Activated T-helper 1 cell treated with anti-CD3 and anti-CD28 coated beads, Interleukin-12 subunit alpha, Interleukin-12 subunit beta, Interleukin-2, Interleukin-4 antibody, amounts not matched to agents 30 ng/mL and 10 ng/mL and 1 ng/mL, durations not matched to agents 14 hours and 24 hours and 36 hours (primary cell): ENCODE data around the gene ARAP1. TPM values are rescaled to one million over a fixed set of nuclear protein-coding genes. Genes with fewer than 3 reads are reported as not detected.
A peak's percentile ranks its signal among the peaks of the same experiment; 100 is the strongest.

ENCODE experiments used
- DNase-seq: peaks from one replicate; pipeline ENCODE4 v3.0.0; 2021; ENCODE audit warnings: low spot score
- H3K27ac Mint-ChIP-seq: one replicate; pipeline ENCODE4 v1.8.0; 2021; ENCODE audit warnings: mild to moderate bottlenecking, mixed read lengths
- H3K27me3 Mint-ChIP-seq: one replicate; pipeline ENCODE4 v1.8.0; 2022; ENCODE audit warnings: mild to moderate bottlenecking, moderate library complexity, mixed read lengths; ENCODE audit not compliant: insufficient read depth
- H3K36me3 Mint-ChIP-seq: one replicate; pipeline ENCODE4 v1.8.0; 2021; ENCODE audit warnings: low read depth, mixed read lengths
- H3K4me1 Mint-ChIP-seq: one replicate; pipeline ENCODE4 v1.8.0; 2021; ENCODE audit warnings: low read depth, mixed read lengths
- H3K4me3 Mint-ChIP-seq: one replicate; pipeline ENCODE4 v1.8.0; 2021; ENCODE audit warnings: mild to moderate bottlenecking, moderate library complexity, mixed read lengths
- H3K9me3 Mint-ChIP-seq: one replicate; pipeline ENCODE4 v1.8.0; 2021; ENCODE audit warnings: mixed read lengths
- intact Hi-C: fragments of 100-400 bp; cut with micrococcal nuclease; formaldehyde crosslinking; loops from one replicate; pipeline ENCODE4 v1.15.1; 2024
- total RNA-seq: library from RNA; stranded (reverse); gene quantifications from 2 replicates; pipeline ENCODE4 v1.2.3, GENCODE V29; 2022

The ARAP1 gene
- total RNA-seq, 1 donor from 2014 or later = 88.6 TPM

GRCh38 chr11:72786305-72787215 lies 34.4 kb upstream of the ARAP1 start:
- no peaks in the 10 kb centered on the region for H3K9me3 Mint-ChIP-seq
- H3K36me3 Mint-ChIP-seq = no peaks in the 10 kb centered on the region
- no peaks in the 10 kb centered on the region for H3K27me3 Mint-ChIP-seq
- H3K27ac Mint-ChIP-seq = no peak overlapping the region
- intact Hi-C loops = no loop called here
- H3K4me1 Mint-ChIP-seq = peaks cover 26% of the 10 kb centered on the region
- no peak for DNase-seq
- H3K4me3 Mint-ChIP-seq = no peak overlapping the region

GRCh38 chr11:72784662-72785061 lies 32.5 kb upstream of the ARAP1 start:
- H3K36me3 Mint-ChIP-seq = peaks cover 2% of the 10 kb centered on the region
- H3K27ac Mint-ChIP-seq = no peak overlapping the region
- no peak for DNase-seq
- H3K27me3 Mint-ChIP-seq = peaks cover 3% of the 10 kb centered on the region
- H3K9me3 Mint-ChIP-seq = no peaks in the 10 kb centered on the region
- peaks cover 32% of the 10 kb centered on the region for H3K4me1 Mint-ChIP-seq
- H3K4me3 Mint-ChIP-seq = no peak overlapping the region
- intact Hi-C loops = no loop called here

GRCh38 chr11:72783144-72783905 lies 31.1 kb upstream of the ARAP1 start:
- intact Hi-C loops = no loop called here
- H3K4me1 Mint-ChIP-seq = peaks cover 35% of the 10 kb centered on the region
- H3K27ac Mint-ChIP-seq = no peak overlapping the region
- H3K4me3 Mint-ChIP-seq = peak overlapping the region; percentile 80
- no peaks in the 10 kb centered on the region for H3K9me3 Mint-ChIP-seq
- peaks cover 6% of the 10 kb centered on the region for H3K36me3 Mint-ChIP-seq
- H3K27me3 Mint-ChIP-seq = peaks cover 3% of the 10 kb centered on the region
- DNase-seq = no peak

GRCh38 chr11:72782081-72782920 lies 30.1 kb upstream of the ARAP1 start:
- H3K27ac Mint-ChIP-seq = peak overlapping the region; percentile 64
- peaks cover 3% of the 10 kb centered on the region for H3K27me3 Mint-ChIP-seq
- H3K9me3 Mint-ChIP-seq = no peaks in the 10 kb centered on the region
- DNase-seq = no peak
- intact Hi-C loops = loop anchor here (1.0 kb wide), 1 partner anchor 11 kb away; no protein-coding TSS in a partner anchor
- peak overlapping the region; percentile 80 for H3K4me3 Mint-ChIP-seq
- peaks cover 6% of the 10 kb centered on the region for H3K36me3 Mint-ChIP-seq
- peaks cover 25% of the 10 kb centered on the region for H3K4me1 Mint-ChIP-seq

GRCh38 chr11:72781313-72782080 lies 29.3 kb upstream of the ARAP1 start:
- intact Hi-C loops = loop anchor here (1.0 kb wide), 2 partner anchors 12 to 32 kb away; no protein-coding TSS in a partner anchor
- Mint-ChIP-seq H3K4me3 (peak overlapping the region; percentile 80), H3K27ac (peak overlapping the region; percentile 64), H3K4me1 (peaks cover 25% of the 10 kb centered on the region), H3K27me3 (peaks cover 3% of the 10 kb centered on the region), H3K36me3 (peaks cover 6% of the 10 kb centered on the region), H3K9me3 (no peaks in the 10 kb centered on the region)
- peak; percentile 50 for DNase-seq

DNA sequence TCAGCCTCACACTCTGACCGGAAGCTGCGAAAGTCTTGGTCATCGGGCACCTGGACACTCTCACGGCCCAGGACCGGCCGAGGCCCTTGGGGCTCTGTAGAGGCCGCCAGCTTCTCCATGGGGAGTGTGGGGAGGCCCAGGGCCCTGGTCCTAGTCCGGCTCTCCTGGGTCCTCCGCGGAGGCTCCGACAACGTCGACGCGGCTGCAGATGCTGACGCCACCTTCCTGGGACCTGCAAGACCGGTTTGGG lies 28.8 kb upstream of the ARAP1 start:
- no peak overlapping the region for H3K27ac Mint-ChIP-seq
- no peak for DNase-seq
- H3K4me3 Mint-ChIP-seq = peak overlapping the region; percentile 79
- intact Hi-C loops = loop anchor here (1.0 kb wide), 1 partner anchor 32 kb away; no protein-coding TSS in a partner anchor
- H3K9me3 Mint-ChIP-seq = no peaks in the 10 kb centered on the region
- peaks cover 6% of the 10 kb centered on the region for H3K36me3 Mint-ChIP-seq
- H3K27me3 Mint-ChIP-seq = peaks cover 3% of the 10 kb centered on the region
- H3K4me1 Mint-ChIP-seq = peaks cover 27% of the 10 kb centered on the region

DNA sequence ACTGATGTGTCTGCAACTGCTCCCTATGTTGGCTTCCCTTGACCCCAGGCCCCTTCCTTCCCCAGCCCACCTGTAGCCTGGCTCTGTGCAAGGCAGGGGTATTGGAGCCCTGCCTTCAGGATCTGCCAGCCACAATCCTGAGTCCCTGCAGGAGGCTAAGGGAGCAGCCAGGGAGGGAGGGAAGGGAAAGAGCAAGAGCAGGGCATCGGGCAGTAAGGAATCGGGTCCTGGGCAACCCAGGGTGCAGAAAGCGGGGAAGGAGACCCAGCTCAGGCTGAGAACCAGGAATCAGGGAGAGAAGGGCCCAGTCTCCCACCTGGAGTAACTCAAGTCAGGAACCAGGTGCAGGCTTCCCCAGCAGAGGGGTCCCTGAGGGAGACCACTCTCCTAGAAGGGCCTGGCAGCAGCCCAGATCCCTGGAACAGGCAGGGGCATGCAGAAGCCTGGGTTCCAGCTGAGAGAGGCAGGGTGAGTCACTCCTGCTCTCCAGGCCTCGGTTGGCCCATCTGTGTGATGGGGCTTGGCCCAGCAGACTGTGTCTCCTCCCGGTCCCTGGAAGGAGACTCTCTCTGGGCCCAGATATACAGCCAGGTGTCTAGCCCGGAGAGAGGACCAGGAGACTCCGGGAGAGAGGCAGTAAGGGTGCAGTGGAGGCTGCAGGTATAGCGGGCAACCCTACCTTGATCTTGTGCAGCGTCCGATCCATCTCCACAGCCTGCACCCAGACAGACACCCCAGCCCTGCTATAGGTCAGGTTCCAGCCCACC lies 28.3 kb upstream of the ARAP1 start:
- H3K27me3 Mint-ChIP-seq = peaks cover 3% of the 10 kb centered on the region
- peak overlapping the region; percentile 79 for H3K4me3 Mint-ChIP-seq
- no peaks in the 10 kb centered on the region for H3K9me3 Mint-ChIP-seq
- intact Hi-C loops = loop anchor here (1.0 kb wide), 1 partner anchor 33 kb away; no protein-coding TSS in a partner anchor
- H3K27ac Mint-ChIP-seq = no peak overlapping the region
- no peak for DNase-seq
- peaks cover 6% of the 10 kb centered on the region for H3K36me3 Mint-ChIP-seq
- H3K4me1 Mint-ChIP-seq = peaks cover 27% of the 10 kb centered on the region

DNA sequence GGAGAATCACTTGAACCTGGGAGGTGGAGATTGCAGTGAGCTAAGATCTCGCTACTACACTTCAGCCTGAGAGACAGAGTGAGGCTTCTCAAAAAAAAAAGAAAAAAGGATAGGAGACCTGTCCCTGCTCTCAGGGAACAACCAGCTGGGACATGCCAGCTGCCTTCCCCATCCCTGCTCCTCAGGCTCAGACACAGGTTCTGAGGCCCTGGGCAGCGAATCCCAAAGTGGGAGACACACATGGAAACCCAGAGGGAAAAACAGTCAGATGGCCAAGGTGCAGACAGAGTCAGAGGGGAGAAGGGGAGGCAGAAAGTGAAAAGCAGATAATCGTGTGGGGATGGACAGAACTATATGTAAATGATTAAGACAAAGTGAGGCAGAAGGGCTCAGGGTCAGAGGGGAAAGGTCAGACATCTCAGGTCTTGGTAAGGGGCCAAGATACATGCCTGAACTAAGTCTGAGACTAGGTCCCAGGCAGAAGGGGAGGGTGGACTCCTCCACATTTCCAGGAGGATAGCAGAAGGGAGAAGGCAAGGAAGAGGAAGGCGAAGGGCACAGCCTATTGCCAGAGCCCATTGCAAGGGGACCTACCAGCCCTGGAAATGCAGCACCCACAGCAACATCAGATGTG lies 27.4 kb upstream of the ARAP1 start:
- intact Hi-C loops = no loop called here
- DNase-seq = no peak

GRCh38 chr11:72778535-72779494 lies 26.6 kb upstream of the ARAP1 start:
- Mint-ChIP-seq H3K36me3 (peaks cover 6% of the 10 kb centered on the region), H3K9me3 (no peaks in the 10 kb centered on the region), H3K4me3 (peak overlapping the region; percentile 79), H3K27ac (no peak overlapping the region), H3K27me3 (peaks cover 3% of the 10 kb centered on the region), H3K4me1 (peaks cover 27% of the 10 kb centered on the region)
- intact Hi-C loops = no loop called here
- no peak for DNase-seq

More for the DNA sequence above, 27.4 kb upstream of the ARAP1 start:
- peak overlapping the region; percentile 56 for H3K27ac Mint-ChIP-seq
- H3K4me3 Mint-ChIP-seq = peak overlapping the region; percentile 79
- peaks cover 3% of the 10 kb centered on the region for H3K27me3 Mint-ChIP-seq
- peaks cover 6% of the 10 kb centered on the region for H3K36me3 Mint-ChIP-seq
- no peaks in the 10 kb centered on the region for H3K9me3 Mint-ChIP-seq
- peaks cover 27% of the 10 kb centered on the region for H3K4me1 Mint-ChIP-seq

DNA sequence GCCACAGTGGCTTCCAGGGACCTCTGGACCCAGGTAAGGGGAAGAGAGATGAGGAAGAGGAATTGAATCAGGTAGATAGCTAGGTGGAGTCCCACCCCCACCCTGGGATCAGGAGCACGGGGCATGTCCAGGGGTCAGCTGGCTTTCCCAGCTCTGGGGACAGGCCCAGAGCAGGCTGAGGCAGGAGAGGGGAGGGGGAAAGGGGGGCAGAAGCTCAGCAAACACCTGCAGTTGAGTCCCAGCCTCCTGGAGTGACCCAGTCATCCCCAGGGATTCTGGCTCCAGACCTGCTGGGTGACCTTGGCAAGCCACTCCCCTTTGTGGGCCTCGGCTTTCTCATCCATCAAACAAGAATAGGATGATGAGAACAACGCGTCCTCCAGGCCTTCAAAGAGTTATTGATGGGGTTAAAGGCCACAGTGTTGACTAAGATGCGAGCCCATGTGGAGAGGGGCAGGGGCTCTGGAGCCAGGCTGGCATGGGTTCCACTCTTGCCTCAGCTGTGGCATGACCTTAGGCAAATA lies 25.6 kb upstream of the ARAP1 start:
- H3K4me1 Mint-ChIP-seq = peaks cover 27% of the 10 kb centered on the region
- H3K27me3 Mint-ChIP-seq = peaks cover 3% of the 10 kb centered on the region
- no peaks in the 10 kb centered on the region for H3K9me3 Mint-ChIP-seq
- no peak overlapping the region for H3K27ac Mint-ChIP-seq
- DNase-seq = no peak
- intact Hi-C loops = no loop called here
- H3K36me3 Mint-ChIP-seq = peaks cover 6% of the 10 kb centered on the region
- H3K4me3 Mint-ChIP-seq = no peak overlapping the region
